Activated gamma-delta T cell (primary cell): ENCODE data around the gene WFS1.

ENCODE experiments used
- DNase-seq: peaks from one replicate; lab custom pipeline; 2025; lab: John Stamatoyannopoulos, UW

WFS1 gene

GRCh38 chr4:6235012-6235411 is 34.6 kb upstream of the WFS1 start:
- DNase-seq, result no peak

DNA sequence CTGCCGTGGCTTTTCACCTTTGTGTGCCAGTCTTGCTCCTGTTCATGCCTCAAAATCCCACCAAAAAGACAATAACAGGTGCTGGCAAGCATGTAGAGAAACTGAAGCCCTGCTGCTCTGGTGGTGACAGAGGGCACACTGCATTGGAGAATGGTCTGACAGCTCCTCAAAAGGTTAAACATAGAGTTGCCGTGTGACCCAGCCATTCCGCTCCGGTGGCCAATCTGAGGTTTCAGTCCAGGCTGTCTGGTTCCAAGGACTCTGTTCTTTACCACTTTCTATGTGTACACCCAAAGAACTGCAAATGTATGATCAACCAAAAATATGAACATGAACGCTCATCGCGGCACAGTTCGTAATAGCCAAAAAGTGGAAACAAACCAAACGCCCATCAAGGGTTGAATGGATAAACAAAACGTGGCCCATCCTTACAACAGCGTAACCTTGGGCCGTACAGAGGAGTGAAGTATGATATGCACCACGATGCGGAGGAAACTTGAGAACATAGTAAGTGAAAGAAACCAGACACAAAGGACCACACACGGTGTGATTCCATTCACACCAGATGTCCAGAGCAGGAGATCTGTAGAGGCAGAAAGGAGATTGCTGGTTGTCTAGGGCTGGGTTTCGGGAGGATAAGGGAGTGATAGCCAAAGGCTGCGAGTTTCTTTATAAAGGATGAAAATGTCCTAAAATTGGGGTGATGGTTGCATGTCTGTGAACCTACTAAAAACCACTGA is 33.6 kb upstream of the WFS1 start:
- DNase-seq, result no peak

DNA sequence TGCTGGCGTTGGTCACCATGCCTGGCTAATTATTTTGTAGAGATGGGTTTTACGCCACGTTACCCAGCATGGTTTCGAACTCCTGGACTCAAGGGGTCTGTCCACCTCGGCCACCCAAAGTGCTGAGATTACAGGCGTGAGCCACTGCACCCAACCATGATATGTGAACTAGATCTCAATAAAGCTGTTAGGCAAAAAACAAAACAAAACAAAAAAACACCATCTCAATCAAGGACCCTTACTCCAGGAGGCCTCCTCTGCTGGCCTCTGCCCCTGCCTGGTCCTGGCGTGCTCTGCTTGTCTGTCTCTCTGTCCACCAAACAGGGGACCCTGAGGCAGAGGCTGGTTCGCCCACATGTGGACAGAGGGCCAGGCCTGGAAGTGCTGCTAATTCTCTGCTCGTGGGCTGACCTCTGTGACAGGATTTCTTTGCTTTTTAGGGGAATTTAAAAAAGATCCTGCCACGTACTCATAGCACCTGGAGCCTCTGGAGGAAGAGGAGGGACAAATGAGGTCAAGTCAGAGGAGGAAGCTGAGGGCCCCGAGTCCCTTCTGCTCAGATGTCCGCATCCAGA is 32.7 kb upstream of the WFS1 start:
- DNase-seq, result no peak

DNA sequence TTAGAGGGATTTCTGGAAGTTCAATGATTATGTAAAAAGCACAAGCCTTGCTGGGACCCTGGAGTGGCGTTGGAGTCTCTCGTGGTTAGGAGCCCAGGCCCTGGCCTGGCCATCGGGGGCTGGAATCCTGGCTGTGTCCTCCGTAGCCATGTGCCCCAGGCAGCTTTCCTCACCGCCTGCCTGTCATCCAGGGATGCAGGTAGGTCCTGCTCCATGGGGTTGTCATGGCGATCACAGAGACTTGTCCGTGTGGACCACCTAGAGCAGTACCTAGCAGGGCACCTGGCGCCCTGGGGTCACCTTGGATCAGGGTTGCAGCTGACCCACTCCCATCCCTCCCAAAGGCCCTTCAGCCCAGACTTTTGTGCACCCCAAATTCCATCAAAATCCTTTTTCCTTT is 30.2 kb upstream of the WFS1 start:
- DNase-seq, result no peak

GRCh38 chr4:6239968-6240367 is 29.7 kb upstream of the WFS1 start:
- DNase-seq, result no peak

- no peak for DNase-seq
Measured at GRCh38 chr4:6241062-6241845, 28.4 kb upstream of the WFS1 start.

GRCh38 chr4:6242271-6243029 is 27.2 kb upstream of the WFS1 start:
- no peak for DNase-seq

GRCh38 chr4:6245246-6246169 is 24.1 kb upstream of the WFS1 start:
- no peak for DNase-seq

DNA sequence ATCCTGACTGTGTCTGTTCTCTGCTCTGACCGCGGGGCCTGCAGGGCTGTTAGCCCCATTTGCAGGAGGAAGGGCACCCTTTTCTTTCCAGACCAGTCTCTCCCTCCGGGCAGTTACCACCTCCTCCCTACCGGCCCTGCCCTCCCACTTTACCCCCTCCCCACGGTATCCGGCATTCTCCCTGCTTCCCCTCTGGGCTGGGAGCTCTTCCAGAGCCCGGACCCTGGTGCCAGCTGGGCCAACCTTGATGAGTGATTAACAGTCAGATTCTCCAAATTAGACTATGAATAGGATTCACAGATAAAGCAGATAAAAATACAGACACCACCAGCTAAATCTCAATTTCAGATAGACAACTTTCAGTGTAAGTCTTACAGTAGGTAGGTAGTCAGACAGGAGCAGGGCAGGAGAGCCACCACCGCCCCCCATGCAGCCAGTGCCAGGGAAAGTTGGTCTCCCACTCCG is 23.4 kb upstream of the WFS1 start:
- no peak for DNase-seq

DNA sequence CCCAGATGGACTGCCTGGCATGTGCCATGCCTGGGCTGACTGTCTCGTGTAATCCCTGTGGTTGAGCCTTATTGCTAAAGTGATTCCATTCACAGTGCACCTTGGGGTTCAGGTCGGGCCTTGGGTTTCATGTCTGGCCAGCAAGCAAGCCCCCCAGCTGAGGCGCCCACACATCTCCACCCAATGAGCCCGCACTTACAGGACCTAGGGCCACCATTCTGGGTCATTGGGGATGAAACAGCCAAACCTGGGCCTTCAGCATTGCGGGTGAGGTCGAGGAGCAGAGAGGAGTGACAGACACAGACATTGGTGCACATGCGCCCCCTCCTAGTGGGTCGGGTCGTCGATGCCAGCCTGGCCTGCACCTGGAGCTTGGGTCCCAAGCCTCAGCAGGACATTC is 21.3 kb upstream of the WFS1 start:
- DNase-seq, result no peak

- DNase-seq, result no peak
Measured at GRCh38 chr4:6250235-6250983, 19.2 kb upstream of the WFS1 start.

DNA sequence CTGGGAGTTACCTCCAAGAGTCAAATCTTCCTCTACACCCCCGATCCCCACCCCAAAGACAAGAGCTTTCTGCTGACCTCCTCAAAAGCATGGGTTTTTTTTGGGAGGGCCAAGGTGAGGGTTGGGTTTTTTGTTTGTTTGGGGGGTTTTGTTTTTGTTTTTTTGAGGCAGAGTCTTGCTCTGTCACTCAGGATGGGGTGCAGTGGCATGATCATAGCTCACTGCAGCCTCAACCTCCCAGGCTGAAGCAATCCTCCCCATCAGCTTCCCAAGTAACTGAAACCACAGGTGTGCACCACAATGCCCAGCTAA is 18.7 kb upstream of the WFS1 start:
- DNase-seq, result no peak

GRCh38 chr4:6251365-6251764 is 18.3 kb upstream of the WFS1 start:
- no peak for DNase-seq

GRCh38 chr4:6252051-6252450 is 17.6 kb upstream of the WFS1 start:
- no peak for DNase-seq

GRCh38 chr4:6253111-6253510 is 16.5 kb upstream of the WFS1 start:
- DNase-seq, result no peak

DNA sequence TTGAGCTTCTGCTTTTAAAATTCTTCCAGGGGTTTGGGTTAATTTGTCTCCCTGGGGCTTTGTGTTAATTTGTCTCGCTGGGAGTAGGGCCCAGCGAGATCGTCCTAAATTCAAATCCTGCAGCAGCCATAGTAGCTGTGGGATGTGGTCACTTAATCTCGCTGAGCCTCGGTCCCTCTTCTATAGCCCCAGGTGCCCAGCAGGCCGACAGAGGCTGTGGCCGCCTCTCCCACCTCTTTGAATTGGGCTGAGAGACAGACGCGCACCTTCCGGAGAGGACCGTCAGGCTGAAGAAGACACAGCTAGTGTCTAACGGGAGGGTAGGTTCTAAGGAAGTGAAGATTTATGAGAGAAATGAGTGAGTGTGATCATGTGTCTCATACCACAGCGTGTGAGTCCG is 15.7 kb upstream of the WFS1 start:
- DNase-seq, result no peak

- DNase-seq, result no peak
Measured at GRCh38 chr4:6256141-6256540, 13.5 kb upstream of the WFS1 start.

GRCh38 chr4:6257247-6258025 is 12.2 kb upstream of the WFS1 start:
- DNase-seq, result no peak

DNA sequence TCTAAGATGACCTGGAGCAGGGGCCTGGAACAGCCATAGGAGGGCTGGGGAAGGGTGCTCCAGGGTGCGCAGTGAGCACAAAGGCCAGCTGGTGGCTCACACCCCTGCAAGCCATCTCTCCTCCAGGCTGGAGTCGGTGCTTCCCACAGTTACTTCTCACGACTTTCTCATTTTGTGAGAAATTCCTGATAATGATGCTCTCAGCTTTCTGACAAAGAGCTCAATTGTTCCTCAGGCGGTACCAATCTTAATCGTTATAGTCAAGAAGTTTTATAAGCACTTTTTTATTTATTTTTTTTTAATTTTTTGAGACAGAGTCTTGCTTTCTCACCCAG is 11.7 kb upstream of the WFS1 start:
- DNase-seq, result no peak

- no peak for DNase-seq
Measured at GRCh38 chr4:6258741-6259140, 10.9 kb upstream of the WFS1 start.
